ENCODE measurements around the gene TOM1L1.

The TOM1L1 gene

GRCh38 chr17:54971147-54971546 lies 70.5 kb downstream of the TOM1L1 start:
- no peak for DNase-seq (ENCODE audit: low read depth in 1 of 2, low spot score in 1 of 2)

GRCh38 chr17:54971901-54972300 lies 71.2 kb downstream of the TOM1L1 start:
- TF ChIP-seq, protein P1, sequence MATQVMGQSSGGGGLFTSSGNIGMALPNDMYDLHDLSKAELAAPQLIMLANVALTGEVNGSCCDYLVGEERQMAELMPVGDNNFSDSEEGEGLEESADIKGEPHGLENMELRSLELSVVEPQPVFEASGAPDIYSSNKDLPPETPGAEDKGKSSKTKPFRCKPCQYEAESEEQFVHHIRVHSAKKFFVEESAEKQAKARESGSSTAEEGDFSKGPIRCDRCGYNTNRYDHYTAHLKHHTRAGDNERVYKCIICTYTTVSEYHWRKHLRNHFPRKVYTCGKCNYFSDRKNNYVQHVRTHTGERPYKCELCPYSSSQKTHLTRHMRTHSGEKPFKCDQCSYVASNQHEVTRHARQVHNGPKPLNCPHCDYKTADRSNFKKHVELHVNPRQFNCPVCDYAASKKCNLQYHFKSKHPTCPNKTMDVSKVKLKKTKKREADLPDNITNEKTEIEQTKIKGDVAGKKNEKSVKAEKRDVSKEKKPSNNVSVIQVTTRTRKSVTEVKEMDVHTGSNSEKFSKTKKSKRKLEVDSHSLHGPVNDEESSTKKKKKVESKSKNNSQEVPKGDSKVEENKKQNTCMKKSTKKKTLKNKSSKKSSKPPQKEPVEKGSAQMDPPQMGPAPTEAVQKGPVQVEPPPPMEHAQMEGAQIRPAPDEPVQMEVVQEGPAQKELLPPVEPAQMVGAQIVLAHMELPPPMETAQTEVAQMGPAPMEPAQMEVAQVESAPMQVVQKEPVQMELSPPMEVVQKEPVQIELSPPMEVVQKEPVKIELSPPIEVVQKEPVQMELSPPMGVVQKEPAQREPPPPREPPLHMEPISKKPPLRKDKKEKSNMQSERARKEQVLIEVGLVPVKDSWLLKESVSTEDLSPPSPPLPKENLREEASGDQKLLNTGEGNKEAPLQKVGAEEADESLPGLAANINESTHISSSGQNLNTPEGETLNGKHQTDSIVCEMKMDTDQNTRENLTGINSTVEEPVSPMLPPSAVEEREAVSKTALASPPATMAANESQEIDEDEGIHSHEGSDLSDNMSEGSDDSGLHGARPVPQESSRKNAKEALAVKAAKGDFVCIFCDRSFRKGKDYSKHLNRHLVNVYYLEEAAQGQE (IDR thresholded peaks at IDR 0.05; ENCODE audit: insufficient replicate concordance, low read depth), result no peak
- TF ChIP-seq SPI1 (IDR thresholded peaks at IDR 0.05; ENCODE audit: borderline replicate concordance, low read depth), result no peak
- TF ChIP-seq, protein P2, sequence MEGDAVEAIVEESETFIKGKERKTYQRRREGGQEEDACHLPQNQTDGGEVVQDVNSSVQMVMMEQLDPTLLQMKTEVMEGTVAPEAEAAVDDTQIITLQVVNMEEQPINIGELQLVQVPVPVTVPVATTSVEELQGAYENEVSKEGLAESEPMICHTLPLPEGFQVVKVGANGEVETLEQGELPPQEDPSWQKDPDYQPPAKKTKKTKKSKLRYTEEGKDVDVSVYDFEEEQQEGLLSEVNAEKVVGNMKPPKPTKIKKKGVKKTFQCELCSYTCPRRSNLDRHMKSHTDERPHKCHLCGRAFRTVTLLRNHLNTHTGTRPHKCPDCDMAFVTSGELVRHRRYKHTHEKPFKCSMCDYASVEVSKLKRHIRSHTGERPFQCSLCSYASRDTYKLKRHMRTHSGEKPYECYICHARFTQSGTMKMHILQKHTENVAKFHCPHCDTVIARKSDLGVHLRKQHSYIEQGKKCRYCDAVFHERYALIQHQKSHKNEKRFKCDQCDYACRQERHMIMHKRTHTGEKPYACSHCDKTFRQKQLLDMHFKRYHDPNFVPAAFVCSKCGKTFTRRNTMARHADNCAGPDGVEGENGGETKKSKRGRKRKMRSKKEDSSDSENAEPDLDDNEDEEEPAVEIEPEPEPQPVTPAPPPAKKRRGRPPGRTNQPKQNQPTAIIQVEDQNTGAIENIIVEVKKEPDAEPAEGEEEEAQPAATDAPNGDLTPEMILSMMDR (IDR thresholded peaks at IDR 0.05; ENCODE audit: insufficient read depth, low read length), result no peak
- no peak for TF ChIP-seq GABPA (IDR thresholded peaks at IDR 0.05; ENCODE audit: low read depth)
- TF ChIP-seq POLR2AphosphoS5 (IDR thresholded peaks at IDR 0.05; ENCODE audit: low read depth), result no peak
- no peak overlapping the region for H3K27ac ChIP-seq (replicated peaks)
- no peak overlapping the region for H3K4me3 ChIP-seq (replicated peaks; ENCODE audit: insufficient read depth, low read length)
- no peak for DNase-seq (ENCODE audit: low read depth in 1 of 2, low spot score in 1 of 2)
- no peaks in the 10 kb centered on the region for H3K27me3 ChIP-seq (ENCODE audit: insufficient read depth, poor library complexity, severe bottlenecking)

More at GRCh38 chr17:54971147-54971546, 70.5 kb downstream of the TOM1L1 start:
- Histone ChIP-seq H3K27me3 (ENCODE audit: insufficient read depth, poor library complexity, severe bottlenecking) (no peaks in the 10 kb centered on the region), H3K4me3 (replicated peaks; ENCODE audit: insufficient read depth, low read length) (no peak overlapping the region), H3K27ac (replicated peaks) (no peak overlapping the region)
- TF ChIP-seq SPI1 (IDR thresholded peaks at IDR 0.05; ENCODE audit: borderline replicate concordance, low read depth), result no peak
- TF ChIP-seq POLR2AphosphoS5 (IDR thresholded peaks at IDR 0.05; ENCODE audit: low read depth), result no peak
- no peak for TF ChIP-seq GABPA (IDR thresholded peaks at IDR 0.05; ENCODE audit: low read depth)
- TF ChIP-seq, protein P1 (IDR thresholded peaks at IDR 0.05; ENCODE audit: insufficient replicate concordance, low read depth), result no peak

- Histone ChIP-seq H3K4me3 (replicated peaks; ENCODE audit: insufficient read depth, low read length) (no peak overlapping the region), H3K27ac (replicated peaks) (no peak overlapping the region), H3K27me3 (ENCODE audit: insufficient read depth, poor library complexity, severe bottlenecking) (no peaks in the 10 kb centered on the region)
- no peak for DNase-seq (ENCODE audit: low read depth in 1 of 2, low spot score in 1 of 2)
- TF ChIP-seq, protein P1 (IDR thresholded peaks at IDR 0.05; ENCODE audit: insufficient replicate concordance, low read depth), result no peak
- TF ChIP-seq, protein P2 (IDR thresholded peaks at IDR 0.05; ENCODE audit: insufficient read depth, low read length), result no peak
- TF ChIP-seq SPI1 (IDR thresholded peaks at IDR 0.05; ENCODE audit: borderline replicate concordance, low read depth), result peak; percentile 54; the same call in 1 of the 2 replicates
Measured at GRCh38 chr17:54972406-54973138, 71.9 kb downstream of the TOM1L1 start.
